ENCODE measurements around the gene ESRRG. TPM values are rescaled to one million over a fixed set of nuclear protein-coding genes. Genes with fewer than 3 reads are reported as not detected.

The ESRRG gene
- total RNA-seq, 6 experiments from 2014 or later, result 0.11 to 1.9 (median 0.18) TPM

- DNase-seq (no peak), ATAC-seq (no peak)
Observed at GRCh38 chr1:216475659-216476276, 247.5 kb downstream of the ESRRG start.

GRCh38 chr1:216466162-216466801 lies 256.9 kb downstream of the ESRRG start:
- H3K4me1 ChIP-seq, result no peaks in the 10 kb centered on the region
- no peaks in the 10 kb centered on the region for H3K36me3 ChIP-seq
- H3K27me3 ChIP-seq, result no peaks in the 10 kb centered on the region
- no peak overlapping the region for H3K27ac ChIP-seq
- no peak for TF ChIP-seq POLR2A (IDR thresholded peaks at IDR 0.05)
- TF ChIP-seq CTCF (IDR thresholded peaks at IDR 0.05), result no peak
- 74% methylated on average over 3 of the region's 3 CpGs for WGBS (ENCODE audit: insufficient coverage, low coverage, low lambda C conversion rate, missing lambda C conversion rate)
- no peak for DNase-seq
- H3K4me3 ChIP-seq, result no peak overlapping the region
- no peaks in the 10 kb centered on the region for H3K9me3 ChIP-seq
- intact Hi-C loops (cut with DNase I), result no loop called here
- no peak for ATAC-seq

More at GRCh38 chr1:216475659-216476276, 247.5 kb downstream of the ESRRG start:
- Histone ChIP-seq H3K4me3 (no peak overlapping the region), H3K27ac (no peak overlapping the region), H3K27me3 (no peaks in the 10 kb centered on the region), H3K36me3 (no peaks in the 10 kb centered on the region), H3K4me1 (no peaks in the 10 kb centered on the region), H3K9me3 (no peaks in the 10 kb centered on the region)
- intact Hi-C loops (cut with DNase I), result no loop called here
- 40% methylated on average over 1 of the region's 1 CpG for WGBS (ENCODE audit: insufficient coverage, low coverage, low lambda C conversion rate, missing lambda C conversion rate)
- TF ChIP-seq POLR2A (IDR thresholded peaks at IDR 0.05) (no peak), CTCF (IDR thresholded peaks at IDR 0.05) (no peak)

- Histone ChIP-seq H3K4me1 (no peaks in the 10 kb centered on the region), H3K4me3 (no peak overlapping the region), H3K36me3 (no peaks in the 10 kb centered on the region), H3K27me3 (no peaks in the 10 kb centered on the region), H3K9me3 (no peaks in the 10 kb centered on the region), H3K27ac (no peak overlapping the region)
- 5% methylated on average over 1 of the region's 1 CpG for WGBS (ENCODE audit: insufficient coverage, low coverage, low lambda C conversion rate, missing lambda C conversion rate)
- intact Hi-C loops (cut with DNase I), result no loop called here
- DNase-seq (no peak), ATAC-seq (peak in 1 of 4 donors; percentile 36)
- TF ChIP-seq CTCF (IDR thresholded peaks at IDR 0.05) (no peak), POLR2A (IDR thresholded peaks at IDR 0.05) (no peak)
Observed at GRCh38 chr1:216464489-216464888, 258.7 kb downstream of the ESRRG start.

GRCh38 chr1:216462066-216462775 lies 261.0 kb downstream of the ESRRG start:
- Histone ChIP-seq H3K36me3 (no peaks in the 10 kb centered on the region), H3K4me1 (no peaks in the 10 kb centered on the region), H3K4me3 (no peak overlapping the region), H3K27ac (no peak overlapping the region), H3K27me3 (no peaks in the 10 kb centered on the region), H3K9me3 (no peaks in the 10 kb centered on the region)
- WGBS (ENCODE audit: insufficient coverage, low coverage, low lambda C conversion rate, missing lambda C conversion rate), result 45% methylated on average over 3 of the region's 3 CpGs
- TF ChIP-seq POLR2A (IDR thresholded peaks at IDR 0.05), result no peak
- no peak for TF ChIP-seq CTCF (IDR thresholded peaks at IDR 0.05)
- intact Hi-C loops (cut with DNase I), result no loop called here
- DNase-seq (no peak), ATAC-seq (no peak)
